ENCODE results near the gene IFI44L. TPM values are rescaled to one million over a fixed set of nuclear protein-coding genes. Genes with fewer than 3 reads are reported as not detected.

The IFI44L gene
- total and polyA plus RNA-seq, 4 donors, result 2.9 to 42.2 (median 13.7) TPM

DNA sequence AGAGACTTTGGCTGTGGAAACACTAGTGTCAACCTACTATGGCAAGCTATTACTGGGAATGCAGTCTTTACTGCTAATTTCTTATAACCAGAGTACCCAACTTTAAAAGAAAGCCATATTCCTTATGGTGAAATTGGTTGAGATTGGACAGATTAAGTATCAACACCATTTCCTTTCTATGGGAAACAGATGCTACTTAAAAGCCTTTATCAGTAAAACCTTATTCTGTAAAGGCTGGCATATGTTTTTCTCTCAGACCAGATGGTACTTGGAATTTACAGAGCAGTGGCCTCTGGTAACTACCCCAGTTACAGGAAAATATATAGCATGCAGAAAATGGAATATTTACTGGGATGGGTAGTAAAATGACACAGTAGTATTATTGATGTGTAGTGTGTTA, 48.2 kb downstream of the IFI44L start:
- Histone ChIP-seq H3K4me1 (ENCODE audit: control insufficient read depth in 1 of 2, insufficient read depth in 2 of 2, low read length in 2 of 2) (no peaks in the 10 kb centered on the region), H3K27ac (ENCODE audit: low read depth in 1 of 2, low read length in 2 of 2) (no peak overlapping the region), H3K27me3 (ENCODE audit: control insufficient read depth in 1 of 2, insufficient read depth in 2 of 2, low read length in 1 of 2) (no peaks in the 10 kb centered on the region), H3K4me3 (ENCODE audit: low read length in 2 of 2) (no peak overlapping the region), H3K36me3 (ENCODE audit: control insufficient read depth in 1 of 2, insufficient read depth in 2 of 2, low read length in 1 of 2) (no peaks in the 10 kb centered on the region), H3K9me3 (ENCODE audit: control insufficient read depth, low read length) (no peaks in the 10 kb centered on the region)
- DNase-seq, result no peak
- intact Hi-C loops (cut with DNase I), result no loop called here
- no peak for ATAC-seq (ENCODE audit: low FRiP score)

DNA sequence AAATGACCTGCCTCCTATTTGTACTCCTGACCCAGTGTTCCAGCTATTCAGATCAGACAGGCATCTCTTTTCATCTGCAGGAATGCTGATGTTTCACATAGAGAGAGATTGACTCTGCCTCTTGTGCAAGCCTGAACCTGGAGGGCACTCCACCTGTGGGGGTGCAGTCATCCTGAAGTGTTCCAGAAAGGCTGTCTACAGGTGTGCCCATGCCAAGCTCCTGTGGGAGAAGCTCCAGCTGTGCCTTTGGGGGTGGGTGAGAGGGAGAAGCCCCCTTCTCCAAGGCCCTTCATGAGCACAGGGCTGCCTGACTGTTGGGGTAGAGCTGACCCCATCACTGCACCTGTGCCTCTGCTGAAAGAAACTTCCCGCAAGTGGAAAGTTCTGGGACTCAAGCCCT, 52.2 kb downstream of the IFI44L start:
- no peaks in the 10 kb centered on the region for H3K27me3 ChIP-seq (ENCODE audit: control insufficient read depth in 1 of 2, insufficient read depth in 2 of 2, low read length in 1 of 2)
- no peak overlapping the region for H3K4me3 ChIP-seq (ENCODE audit: low read length in 2 of 2)
- no peak overlapping the region for H3K27ac ChIP-seq (ENCODE audit: low read depth in 1 of 2, low read length in 2 of 2)
- H3K9me3 ChIP-seq (ENCODE audit: control insufficient read depth, low read length), result no peaks in the 10 kb centered on the region
- H3K4me1 ChIP-seq (ENCODE audit: control insufficient read depth in 1 of 2, insufficient read depth in 2 of 2, low read length in 2 of 2), result no peaks in the 10 kb centered on the region
- DNase-seq (no peak), ATAC-seq (ENCODE audit: low FRiP score) (no peak)
- intact Hi-C loops (cut with DNase I), result loop anchor here in 1 of 2 donors (10.0 kb wide), 1 partner anchor 528 kb away; no protein-coding TSS in a partner anchor
- no peaks in the 10 kb centered on the region for H3K36me3 ChIP-seq (ENCODE audit: control insufficient read depth in 1 of 2, insufficient read depth in 2 of 2, low read length in 1 of 2)
- 52 to 82% methylated on average over 1 of the region's 1 CpG for WGBS, 2 donors

DNA sequence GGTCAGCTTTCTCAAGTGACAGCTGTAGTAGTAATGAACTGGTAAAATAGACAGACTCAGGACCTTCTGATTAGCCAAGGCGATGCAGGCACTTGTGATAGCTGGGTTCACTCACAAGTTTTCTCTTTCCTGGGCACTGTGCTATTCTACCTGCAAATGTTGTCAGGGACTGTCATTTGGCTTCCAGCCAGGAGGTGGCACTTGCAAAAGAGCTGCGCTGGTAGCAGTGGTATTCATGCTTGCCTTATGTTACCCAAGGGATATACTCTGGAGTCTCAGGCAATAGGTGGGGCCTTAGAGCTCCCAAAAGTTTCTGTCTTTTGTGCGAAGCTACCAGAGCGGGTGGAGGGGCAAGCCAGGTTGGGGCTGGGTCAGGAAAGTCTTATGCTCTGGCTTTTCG, 52.9 kb downstream of the IFI44L start:
- no peak for ATAC-seq (ENCODE audit: low FRiP score)
- intact Hi-C loops (cut with DNase I), result loop anchor here in 1 of 2 donors (10.0 kb wide), 1 partner anchor 528 kb away; no protein-coding TSS in a partner anchor
- WGBS, 2 donors, result 87 to 89% methylated on average over 5 of the region's 5 CpGs

DNA sequence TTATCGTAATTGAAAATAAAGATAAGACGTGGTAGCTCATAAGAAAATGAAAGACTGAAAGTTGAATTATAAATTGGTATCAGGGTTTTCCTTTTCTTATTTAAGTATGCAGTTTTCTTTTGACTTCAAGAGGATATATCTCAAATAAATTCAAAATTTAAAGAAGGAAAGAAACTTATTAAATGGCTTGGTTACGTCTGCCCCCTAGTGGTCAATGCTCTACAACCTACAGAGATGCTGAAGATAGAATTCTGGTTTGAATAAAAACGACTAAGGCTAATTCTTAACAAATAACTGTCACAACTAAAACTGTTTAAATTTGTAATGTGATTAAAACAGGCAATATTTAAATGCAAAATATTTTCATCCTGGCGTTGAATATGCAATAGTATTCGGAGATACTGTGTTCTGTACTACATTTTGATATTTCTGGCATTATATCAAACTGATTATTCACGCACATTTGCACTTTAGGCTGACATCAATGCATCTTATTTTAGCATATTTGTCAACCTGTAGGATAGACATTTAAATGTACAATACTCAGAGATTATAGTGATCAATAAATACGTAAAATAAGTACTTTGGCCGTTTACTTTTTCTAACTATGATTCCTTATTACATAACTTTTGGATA, 56.2 kb downstream of the IFI44L start:
- intact Hi-C loops (cut with DNase I), result loop anchor here in 1 of 2 donors (2.0 to 10.0 kb wide), 2 partner anchors 60 to 532 kb away; no protein-coding TSS in a partner anchor
- peak; percentile 80 for ATAC-seq (ENCODE audit: low FRiP score)
- no peaks in the 10 kb centered on the region for H3K9me3 ChIP-seq (ENCODE audit: control insufficient read depth, low read length)
- 25 to 28% methylated on average over 9 of the region's 9 CpGs for WGBS, 2 donors
- DNase-seq, result no peak
- no peak overlapping the region for H3K4me3 ChIP-seq (ENCODE audit: low read length in 2 of 2)
- no peaks in the 10 kb centered on the region for H3K27me3 ChIP-seq (ENCODE audit: control insufficient read depth in 1 of 2, insufficient read depth in 2 of 2, low read length in 1 of 2)
- no peaks in the 10 kb centered on the region for H3K4me1 ChIP-seq (ENCODE audit: control insufficient read depth in 1 of 2, insufficient read depth in 2 of 2, low read length in 2 of 2)
- H3K27ac ChIP-seq (ENCODE audit: low read depth in 1 of 2, low read length in 2 of 2), result no peak overlapping the region
- H3K36me3 ChIP-seq (ENCODE audit: control insufficient read depth in 1 of 2, insufficient read depth in 2 of 2, low read length in 1 of 2), result no peaks in the 10 kb centered on the region

More for the DNA sequence above, 52.9 kb downstream of the IFI44L start:
- H3K27ac ChIP-seq (ENCODE audit: low read depth in 1 of 2, low read length in 2 of 2), result no peak overlapping the region
- no peaks in the 10 kb centered on the region for H3K9me3 ChIP-seq (ENCODE audit: control insufficient read depth, low read length)
- no peaks in the 10 kb centered on the region for H3K27me3 ChIP-seq (ENCODE audit: control insufficient read depth in 1 of 2, insufficient read depth in 2 of 2, low read length in 1 of 2)
- no peaks in the 10 kb centered on the region for H3K4me1 ChIP-seq (ENCODE audit: control insufficient read depth in 1 of 2, insufficient read depth in 2 of 2, low read length in 2 of 2)
- H3K4me3 ChIP-seq (ENCODE audit: low read length in 2 of 2), result no peak overlapping the region
- no peaks in the 10 kb centered on the region for H3K36me3 ChIP-seq (ENCODE audit: control insufficient read depth in 1 of 2, insufficient read depth in 2 of 2, low read length in 1 of 2)
- no peak for DNase-seq

DNA sequence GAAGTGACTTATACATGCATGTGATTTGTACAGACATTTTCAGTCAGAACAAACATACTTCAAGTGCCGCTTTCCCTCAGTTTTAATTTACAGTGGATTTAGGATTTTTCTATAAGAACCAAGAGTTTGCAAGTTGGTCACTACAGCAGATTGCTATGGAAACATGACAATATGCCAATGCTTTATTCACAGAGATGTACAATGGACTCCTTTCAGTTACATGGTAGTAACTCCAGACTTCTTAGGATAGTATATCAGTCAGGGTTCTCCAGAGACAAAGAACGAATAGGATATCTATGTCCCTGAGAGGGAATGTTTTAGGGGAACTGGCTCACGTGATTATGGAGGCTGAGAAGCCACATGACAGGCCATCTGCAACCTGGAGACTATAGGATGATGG, 56.7 kb downstream of the IFI44L start:
- no peaks in the 10 kb centered on the region for H3K9me3 ChIP-seq (ENCODE audit: control insufficient read depth, low read length)
- intact Hi-C loops (cut with DNase I), result loop anchor here in 1 of 2 donors (2.0 to 10.0 kb wide), 2 partner anchors 60 to 532 kb away; no protein-coding TSS in a partner anchor
- H3K4me3 ChIP-seq (ENCODE audit: low read length in 2 of 2), result no peak overlapping the region
- no peaks in the 10 kb centered on the region for H3K27me3 ChIP-seq (ENCODE audit: control insufficient read depth in 1 of 2, insufficient read depth in 2 of 2, low read length in 1 of 2)
- H3K4me1 ChIP-seq (ENCODE audit: control insufficient read depth in 1 of 2, insufficient read depth in 2 of 2, low read length in 2 of 2), result no peaks in the 10 kb centered on the region
- no peaks in the 10 kb centered on the region for H3K36me3 ChIP-seq (ENCODE audit: control insufficient read depth in 1 of 2, insufficient read depth in 2 of 2, low read length in 1 of 2)
- no peak for DNase-seq
- WGBS, 2 donors, result 65% methylated on average over 3 of the region's 3 CpGs
- H3K27ac ChIP-seq (ENCODE audit: low read depth in 1 of 2, low read length in 2 of 2), result no peak overlapping the region
- ATAC-seq (ENCODE audit: low FRiP score), result no peak

DNA sequence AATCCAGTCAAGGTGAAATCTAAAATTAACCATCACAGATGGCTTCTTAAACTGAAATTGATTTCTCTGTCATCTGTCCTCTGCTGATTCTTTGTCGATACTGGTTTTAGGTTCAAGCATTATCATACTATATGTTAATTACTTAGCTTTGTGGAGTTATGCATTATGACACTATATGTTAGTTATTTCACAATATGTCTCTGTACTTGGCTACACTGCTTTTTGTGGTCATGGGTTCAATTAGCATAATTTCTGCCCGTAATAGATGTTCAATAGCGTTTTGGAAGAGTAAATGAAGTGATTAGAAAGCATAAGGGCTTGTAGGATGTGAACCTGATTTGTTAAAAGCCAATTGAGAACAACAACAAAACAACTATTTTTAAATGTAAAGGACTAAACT, 57.5 kb downstream of the IFI44L start:
- Histone ChIP-seq H3K9me3 (ENCODE audit: control insufficient read depth, low read length) (no peaks in the 10 kb centered on the region), H3K4me3 (ENCODE audit: low read length in 2 of 2) (no peak overlapping the region), H3K4me1 (ENCODE audit: control insufficient read depth in 1 of 2, insufficient read depth in 2 of 2, low read length in 2 of 2) (no peaks in the 10 kb centered on the region), H3K36me3 (ENCODE audit: control insufficient read depth in 1 of 2, insufficient read depth in 2 of 2, low read length in 1 of 2) (no peaks in the 10 kb centered on the region), H3K27ac (ENCODE audit: low read depth in 1 of 2, low read length in 2 of 2) (no peak overlapping the region), H3K27me3 (ENCODE audit: control insufficient read depth in 1 of 2, insufficient read depth in 2 of 2, low read length in 1 of 2) (no peaks in the 10 kb centered on the region)
- ATAC-seq (ENCODE audit: low FRiP score) (no peak), DNase-seq (no peak)
- intact Hi-C loops (cut with DNase I), result loop anchor here (2.0 to 10.0 kb wide), 2 partner anchors 61 to 533 kb away; no protein-coding TSS in a partner anchor
- 90 to 95% methylated on average over 3 of the region's 3 CpGs for WGBS, 2 donors

DNA sequence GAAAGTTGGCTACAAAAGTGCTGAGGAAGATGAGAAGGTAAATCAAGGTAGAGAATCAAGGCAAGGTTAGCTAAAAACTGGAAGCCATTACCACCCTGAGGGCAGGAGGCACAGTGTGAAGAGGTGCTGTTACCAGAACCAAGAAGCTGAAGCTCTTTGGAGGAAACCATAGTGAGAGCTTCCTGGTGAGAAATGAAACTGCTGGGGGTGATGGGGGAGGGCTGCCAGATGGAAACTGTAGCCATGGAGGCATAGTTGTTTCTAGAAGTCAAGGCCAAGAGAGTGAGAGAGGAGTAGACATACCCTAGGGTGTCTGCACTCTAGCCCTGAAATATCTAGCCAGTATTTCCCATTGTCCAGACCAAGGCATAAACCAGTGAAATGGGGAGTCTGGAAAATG, 58.1 kb downstream of the IFI44L start:
- intact Hi-C loops (cut with DNase I), result loop anchor here (2.0 to 10.0 kb wide), 2 partner anchors 62 to 534 kb away; no protein-coding TSS in a partner anchor
- no peaks in the 10 kb centered on the region for H3K27me3 ChIP-seq (ENCODE audit: control insufficient read depth in 1 of 2, insufficient read depth in 2 of 2, low read length in 1 of 2)
- H3K36me3 ChIP-seq (ENCODE audit: control insufficient read depth in 1 of 2, insufficient read depth in 2 of 2, low read length in 1 of 2), result no peaks in the 10 kb centered on the region
- DNase-seq, result no peak
- no peak overlapping the region for H3K4me3 ChIP-seq (ENCODE audit: low read length in 2 of 2)
- ATAC-seq (ENCODE audit: low FRiP score), result no peak
- H3K27ac ChIP-seq (ENCODE audit: low read depth in 1 of 2, low read length in 2 of 2), result no peak overlapping the region
- H3K9me3 ChIP-seq (ENCODE audit: control insufficient read depth, low read length), result no peaks in the 10 kb centered on the region
- H3K4me1 ChIP-seq (ENCODE audit: control insufficient read depth in 1 of 2, insufficient read depth in 2 of 2, low read length in 2 of 2), result no peaks in the 10 kb centered on the region

DNA sequence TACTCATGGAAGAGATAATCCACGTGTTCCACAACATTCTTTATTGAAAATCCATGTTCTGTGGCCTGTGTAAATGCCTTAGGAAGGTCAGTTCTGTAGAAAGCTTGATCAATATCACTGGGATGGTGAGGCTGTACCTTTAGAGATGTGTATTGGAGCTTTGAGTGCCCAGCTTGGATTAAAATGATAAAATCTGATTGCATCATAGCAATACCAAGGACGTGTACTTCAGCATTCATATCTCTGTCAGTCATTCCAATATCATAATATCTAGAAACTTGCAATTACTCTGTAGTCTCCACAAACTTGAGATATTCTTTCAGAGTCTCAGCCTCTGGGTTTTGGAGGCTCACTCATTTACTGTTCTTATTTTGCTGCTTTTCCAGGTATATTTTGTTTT, 61.0 kb downstream of the IFI44L start:
- intact Hi-C loops (cut with DNase I), result no loop called here
- WGBS, 2 donors, result 57 to 68% methylated on average over 2 of the region's 2 CpGs
- no peaks in the 10 kb centered on the region for H3K27me3 ChIP-seq (ENCODE audit: control insufficient read depth in 1 of 2, insufficient read depth in 2 of 2, low read length in 1 of 2)
- no peaks in the 10 kb centered on the region for H3K36me3 ChIP-seq (ENCODE audit: control insufficient read depth in 1 of 2, insufficient read depth in 2 of 2, low read length in 1 of 2)
- peaks cover 0 to 2% of the 10 kb centered on the region in 2 donors for H3K4me1 ChIP-seq (ENCODE audit: control insufficient read depth in 1 of 2, insufficient read depth in 2 of 2, low read length in 2 of 2)
- no peak for ATAC-seq (ENCODE audit: low FRiP score)
- H3K4me3 ChIP-seq (ENCODE audit: low read length in 2 of 2), result no peak overlapping the region
- no peak overlapping the region for H3K27ac ChIP-seq (ENCODE audit: low read depth in 1 of 2, low read length in 2 of 2)
- H3K9me3 ChIP-seq (ENCODE audit: control insufficient read depth, low read length), result no peaks in the 10 kb centered on the region
- DNase-seq, result no peak

DNA sequence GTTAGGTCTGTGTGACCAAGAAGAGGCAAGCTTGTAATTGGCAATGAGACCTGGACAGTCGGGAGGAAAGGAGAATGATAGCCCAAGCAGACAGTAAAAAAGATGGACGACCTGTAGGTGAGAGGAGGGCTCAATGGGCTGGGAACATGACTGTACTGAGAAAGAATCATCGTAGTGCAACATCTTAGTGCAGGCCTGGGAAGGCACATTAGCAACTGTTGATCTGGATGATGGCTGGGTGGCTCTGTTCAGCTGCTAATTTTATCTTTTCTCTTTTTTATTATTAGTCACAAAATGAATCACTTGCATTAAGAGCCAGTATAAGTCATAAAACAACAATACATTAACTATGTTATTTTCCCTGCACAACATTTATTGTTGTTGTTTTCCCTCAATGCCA, 62.2 kb downstream of the IFI44L start:
- DNase-seq, result no peak
- Histone ChIP-seq H3K9me3 (ENCODE audit: control insufficient read depth, low read length) (no peaks in the 10 kb centered on the region), H3K27me3 (ENCODE audit: control insufficient read depth in 1 of 2, insufficient read depth in 2 of 2, low read length in 1 of 2) (no peaks in the 10 kb centered on the region), H3K36me3 (ENCODE audit: control insufficient read depth in 1 of 2, insufficient read depth in 2 of 2, low read length in 1 of 2) (no peaks in the 10 kb centered on the region), H3K27ac (ENCODE audit: low read depth in 1 of 2, low read length in 2 of 2) (no peak overlapping the region), H3K4me1 (ENCODE audit: control insufficient read depth in 1 of 2, insufficient read depth in 2 of 2, low read length in 2 of 2) (peaks cover 0 to 2% of the 10 kb centered on the region in 2 donors), H3K4me3 (ENCODE audit: low read length in 2 of 2) (no peak overlapping the region)
- intact Hi-C loops (cut with DNase I), result no loop called here
- ATAC-seq (ENCODE audit: low FRiP score), result no peak
- WGBS, 2 donors, result 52 to 64% methylated on average over 3 of the region's 3 CpGs

Measured in aorta (tissue), 5 donors.